ENCODE data around the gene AGPS. TPM values are rescaled to one million over a fixed set of nuclear protein-coding genes. Genes with fewer than 3 reads are reported as not detected.

Gene AGPS
- total and polyA plus RNA-seq, 2 donors, result 9.6 to 34.7 TPM

DNA sequence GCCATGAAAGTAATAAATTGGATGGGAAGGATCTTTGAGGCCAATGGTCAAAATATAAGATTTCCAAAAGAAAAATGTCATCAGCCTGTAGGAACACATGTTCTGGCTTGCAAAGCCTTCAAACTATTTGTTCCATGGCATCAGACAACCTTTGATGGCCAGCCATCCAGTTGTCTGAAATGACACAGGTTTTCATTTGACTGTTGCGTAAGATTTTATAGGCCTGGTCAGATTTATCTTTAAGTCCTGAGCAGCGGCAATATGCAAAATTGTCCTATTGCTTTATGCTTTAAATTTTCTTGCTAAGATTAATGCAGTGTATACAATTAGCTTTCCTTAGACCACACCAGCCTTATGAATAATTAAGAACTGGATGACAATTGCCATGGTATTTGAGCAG lies 167.1 kb downstream of the AGPS start:
- no peak overlapping the region for H3K4me3 ChIP-seq (ENCODE audit: low read length in 2 of 2)
- H3K36me3 ChIP-seq (ENCODE audit: control insufficient read depth in 2 of 2, insufficient read depth in 2 of 2, low read length in 1 of 2), result no peaks in the 10 kb centered on the region
- no peak for DNase-seq (ENCODE audit: low read depth in 6 of 9, low spot score in 9 of 9)
- no peaks in the 10 kb centered on the region for H3K4me1 ChIP-seq (ENCODE audit: control insufficient read depth in 2 of 2, insufficient read depth in 2 of 2, low read length in 2 of 2)
- H3K27ac ChIP-seq (ENCODE audit: low read depth in 1 of 2, low read length in 1 of 2), result no peak overlapping the region
- 98% methylated on average over 2 of the region's 2 CpGs for WGBS
- peaks cover 0 to 4% of the 10 kb centered on the region in 2 donors for H3K9me3 ChIP-seq (ENCODE audit: control insufficient read depth in 2 of 2, insufficient read depth in 1 of 2, low read length in 1 of 2)
- H3K27me3 ChIP-seq (ENCODE audit: control insufficient read depth in 2 of 2, insufficient read depth in 1 of 2, low read length in 1 of 2), result no peaks in the 10 kb centered on the region

- Histone ChIP-seq H3K27ac (ENCODE audit: low read depth in 1 of 2, low read length in 1 of 2) (no peak overlapping the region), H3K4me1 (ENCODE audit: control insufficient read depth in 2 of 2, insufficient read depth in 2 of 2, low read length in 2 of 2) (no peaks in the 10 kb centered on the region), H3K36me3 (ENCODE audit: control insufficient read depth in 2 of 2, insufficient read depth in 2 of 2, low read length in 1 of 2) (no peaks in the 10 kb centered on the region), H3K9me3 (ENCODE audit: control insufficient read depth in 2 of 2, insufficient read depth in 1 of 2, low read length in 1 of 2) (no peaks in the 10 kb centered on the region), H3K4me3 (ENCODE audit: low read length in 2 of 2) (no peak overlapping the region), H3K27me3 (ENCODE audit: control insufficient read depth in 2 of 2, insufficient read depth in 1 of 2, low read length in 1 of 2) (no peaks in the 10 kb centered on the region)
- WGBS, result 44% methylated on average over 1 of the region's 1 CpG
- no peak for DNase-seq (ENCODE audit: low read depth in 6 of 9, low spot score in 9 of 9)
Observed at GRCh38 chr2:177568390-177568789, 175.8 kb downstream of the AGPS start.

DNA sequence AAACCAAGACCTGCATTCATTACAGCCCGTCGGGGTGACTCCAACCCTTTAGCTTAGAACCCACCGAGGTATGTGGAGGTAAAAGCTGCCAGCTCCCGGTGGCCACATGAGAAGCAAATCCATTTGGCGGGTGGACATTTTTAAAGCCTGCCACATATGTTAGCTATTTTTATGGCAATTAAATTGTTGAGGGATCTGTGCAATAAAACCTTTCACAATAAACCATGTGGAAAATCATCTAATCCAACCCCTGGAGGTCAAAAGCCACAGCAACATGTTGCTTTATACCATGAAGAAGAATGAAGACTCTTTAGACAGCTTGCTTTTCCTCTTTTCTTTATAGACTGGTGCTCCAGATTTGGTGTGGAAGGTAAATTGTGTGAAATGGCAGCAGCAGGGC lies 176.3 kb downstream of the AGPS start:
- Histone ChIP-seq H3K4me1 (ENCODE audit: control insufficient read depth in 2 of 2, insufficient read depth in 2 of 2, low read length in 2 of 2) (no peaks in the 10 kb centered on the region), H3K4me3 (ENCODE audit: low read length in 2 of 2) (no peak overlapping the region), H3K27ac (ENCODE audit: low read depth in 1 of 2, low read length in 1 of 2) (no peak overlapping the region), H3K36me3 (ENCODE audit: control insufficient read depth in 2 of 2, insufficient read depth in 2 of 2, low read length in 1 of 2) (no peaks in the 10 kb centered on the region), H3K9me3 (ENCODE audit: control insufficient read depth in 2 of 2, insufficient read depth in 1 of 2, low read length in 1 of 2) (no peaks in the 10 kb centered on the region), H3K27me3 (ENCODE audit: control insufficient read depth in 2 of 2, insufficient read depth in 1 of 2, low read length in 1 of 2) (no peaks in the 10 kb centered on the region)
- no peak for DNase-seq (ENCODE audit: low read depth in 6 of 9, low spot score in 9 of 9)
- 98% methylated on average over 5 of the region's 5 CpGs for WGBS

GRCh38 chr2:177572236-177572671 lies 179.7 kb downstream of the AGPS start:
- no peak for DNase-seq (ENCODE audit: low read depth in 6 of 9, low spot score in 9 of 9)
- Histone ChIP-seq H3K27ac (ENCODE audit: low read depth in 1 of 2, low read length in 1 of 2) (no peak overlapping the region), H3K4me1 (ENCODE audit: control insufficient read depth in 2 of 2, insufficient read depth in 2 of 2, low read length in 2 of 2) (no peaks in the 10 kb centered on the region), H3K36me3 (ENCODE audit: control insufficient read depth in 2 of 2, insufficient read depth in 2 of 2, low read length in 1 of 2) (no peaks in the 10 kb centered on the region), H3K4me3 (ENCODE audit: low read length in 2 of 2) (no peak overlapping the region), H3K9me3 (ENCODE audit: control insufficient read depth in 2 of 2, insufficient read depth in 1 of 2, low read length in 1 of 2) (no peaks in the 10 kb centered on the region), H3K27me3 (ENCODE audit: control insufficient read depth in 2 of 2, insufficient read depth in 1 of 2, low read length in 1 of 2) (no peaks in the 10 kb centered on the region)
- WGBS, result 87% methylated on average over 2 of the region's 2 CpGs

DNA sequence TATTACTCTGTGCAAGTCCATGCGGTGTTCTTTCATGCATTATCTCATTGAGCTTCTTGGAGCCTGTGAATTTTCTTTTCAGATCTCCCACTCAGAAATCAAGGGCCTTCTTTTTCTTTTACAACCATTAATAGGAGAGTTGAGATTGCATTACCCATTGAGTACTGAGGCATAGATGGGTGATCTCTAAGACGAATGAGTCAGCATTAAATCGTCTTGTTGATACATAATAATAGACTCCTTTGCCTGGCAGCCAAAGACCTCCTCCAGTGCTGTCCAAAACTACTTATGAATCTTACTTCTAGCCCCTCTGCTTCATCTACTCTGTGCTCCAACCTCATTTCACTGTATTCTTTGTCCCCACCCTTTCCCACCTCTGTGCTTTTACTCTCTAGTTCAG lies 180.5 kb downstream of the AGPS start:
- 86% methylated on average over 3 of the region's 3 CpGs for WGBS
- DNase-seq (ENCODE audit: low read depth in 6 of 9, low spot score in 9 of 9), result no peak
- H3K27ac ChIP-seq (ENCODE audit: low read depth in 1 of 2, low read length in 1 of 2), result no peak overlapping the region
- no peaks in the 10 kb centered on the region for H3K4me1 ChIP-seq (ENCODE audit: control insufficient read depth in 2 of 2, insufficient read depth in 2 of 2, low read length in 2 of 2)
- no peaks in the 10 kb centered on the region for H3K9me3 ChIP-seq (ENCODE audit: control insufficient read depth in 2 of 2, insufficient read depth in 1 of 2, low read length in 1 of 2)
- no peak overlapping the region for H3K4me3 ChIP-seq (ENCODE audit: low read length in 2 of 2)
- no peaks in the 10 kb centered on the region for H3K27me3 ChIP-seq (ENCODE audit: control insufficient read depth in 2 of 2, insufficient read depth in 1 of 2, low read length in 1 of 2)
- no peaks in the 10 kb centered on the region for H3K36me3 ChIP-seq (ENCODE audit: control insufficient read depth in 2 of 2, insufficient read depth in 2 of 2, low read length in 1 of 2)

DNA sequence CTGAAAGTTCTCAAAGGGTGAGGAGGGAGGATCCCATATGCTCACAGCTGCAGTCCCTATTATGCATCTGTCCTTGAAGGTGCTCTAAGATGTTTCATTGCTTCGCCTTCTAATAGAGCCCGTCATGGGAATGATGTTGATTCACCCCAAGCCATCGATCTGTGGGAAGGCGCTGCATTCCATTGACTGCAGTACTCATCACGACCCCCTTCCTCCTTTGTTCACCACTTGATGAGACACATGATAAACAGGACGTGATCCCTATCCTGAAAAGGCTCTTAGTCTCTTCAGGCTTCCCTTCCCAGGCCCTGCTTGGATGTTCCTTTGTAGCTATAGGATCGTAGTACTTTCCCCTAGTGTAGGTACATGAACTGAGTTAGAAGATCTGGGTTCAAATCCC lies 181.8 kb downstream of the AGPS start:
- no peaks in the 10 kb centered on the region for H3K27me3 ChIP-seq (ENCODE audit: control insufficient read depth in 2 of 2, insufficient read depth in 1 of 2, low read length in 1 of 2)
- no peaks in the 10 kb centered on the region for H3K36me3 ChIP-seq (ENCODE audit: control insufficient read depth in 2 of 2, insufficient read depth in 2 of 2, low read length in 1 of 2)
- 96% methylated on average over 7 of the region's 7 CpGs for WGBS
- H3K27ac ChIP-seq (ENCODE audit: low read depth in 1 of 2, low read length in 1 of 2), result no peak overlapping the region
- no peaks in the 10 kb centered on the region for H3K9me3 ChIP-seq (ENCODE audit: control insufficient read depth in 2 of 2, insufficient read depth in 1 of 2, low read length in 1 of 2)
- DNase-seq (ENCODE audit: low read depth in 6 of 9, low spot score in 9 of 9), result no peak
- no peak overlapping the region for H3K4me3 ChIP-seq (ENCODE audit: low read length in 2 of 2)
- no peaks in the 10 kb centered on the region for H3K4me1 ChIP-seq (ENCODE audit: control insufficient read depth in 2 of 2, insufficient read depth in 2 of 2, low read length in 2 of 2)

GRCh38 chr2:177575358-177575757 lies 182.8 kb downstream of the AGPS start:
- WGBS, result 98% methylated on average over 2 of the region's 2 CpGs
- Histone ChIP-seq H3K4me1 (ENCODE audit: control insufficient read depth in 2 of 2, insufficient read depth in 2 of 2, low read length in 2 of 2) (no peaks in the 10 kb centered on the region), H3K27ac (ENCODE audit: low read depth in 1 of 2, low read length in 1 of 2) (no peak overlapping the region), H3K27me3 (ENCODE audit: control insufficient read depth in 2 of 2, insufficient read depth in 1 of 2, low read length in 1 of 2) (no peaks in the 10 kb centered on the region), H3K36me3 (ENCODE audit: control insufficient read depth in 2 of 2, insufficient read depth in 2 of 2, low read length in 1 of 2) (no peaks in the 10 kb centered on the region), H3K4me3 (ENCODE audit: low read length in 2 of 2) (no peak overlapping the region), H3K9me3 (ENCODE audit: control insufficient read depth in 2 of 2, insufficient read depth in 1 of 2, low read length in 1 of 2) (no peaks in the 10 kb centered on the region)
- no peak for DNase-seq (ENCODE audit: low read depth in 6 of 9, low spot score in 9 of 9)

- no peaks in the 10 kb centered on the region for H3K27me3 ChIP-seq (ENCODE audit: control insufficient read depth in 2 of 2, insufficient read depth in 1 of 2, low read length in 1 of 2)
- H3K4me1 ChIP-seq (ENCODE audit: control insufficient read depth in 2 of 2, insufficient read depth in 2 of 2, low read length in 2 of 2), result no peaks in the 10 kb centered on the region
- H3K4me3 ChIP-seq (ENCODE audit: low read length in 2 of 2), result no peak overlapping the region
- H3K27ac ChIP-seq (ENCODE audit: low read depth in 1 of 2, low read length in 1 of 2), result no peak overlapping the region
- no peaks in the 10 kb centered on the region for H3K9me3 ChIP-seq (ENCODE audit: control insufficient read depth in 2 of 2, insufficient read depth in 1 of 2, low read length in 1 of 2)
- H3K36me3 ChIP-seq (ENCODE audit: control insufficient read depth in 2 of 2, insufficient read depth in 2 of 2, low read length in 1 of 2), result no peaks in the 10 kb centered on the region
- WGBS, result 93% methylated on average over 1 of the region's 1 CpG
- no peak for DNase-seq (ENCODE audit: low read depth in 6 of 9, low spot score in 9 of 9)
Observed at GRCh38 chr2:177577075-177577474, 184.5 kb downstream of the AGPS start.

- 95% methylated on average over 3 of the region's 3 CpGs for WGBS
- no peak for DNase-seq (ENCODE audit: low read depth in 6 of 9, low spot score in 9 of 9)
- Histone ChIP-seq H3K4me1 (ENCODE audit: control insufficient read depth in 2 of 2, insufficient read depth in 2 of 2, low read length in 2 of 2) (no peaks in the 10 kb centered on the region), H3K36me3 (ENCODE audit: control insufficient read depth in 2 of 2, insufficient read depth in 2 of 2, low read length in 1 of 2) (no peaks in the 10 kb centered on the region), H3K4me3 (ENCODE audit: low read length in 2 of 2) (no peak overlapping the region), H3K27ac (ENCODE audit: low read depth in 1 of 2, low read length in 1 of 2) (no peak overlapping the region), H3K27me3 (ENCODE audit: control insufficient read depth in 2 of 2, insufficient read depth in 1 of 2, low read length in 1 of 2) (no peaks in the 10 kb centered on the region), H3K9me3 (ENCODE audit: control insufficient read depth in 2 of 2, insufficient read depth in 1 of 2, low read length in 1 of 2) (no peaks in the 10 kb centered on the region)
Observed at GRCh38 chr2:177578454-177578853, 185.9 kb downstream of the AGPS start.

DNA sequence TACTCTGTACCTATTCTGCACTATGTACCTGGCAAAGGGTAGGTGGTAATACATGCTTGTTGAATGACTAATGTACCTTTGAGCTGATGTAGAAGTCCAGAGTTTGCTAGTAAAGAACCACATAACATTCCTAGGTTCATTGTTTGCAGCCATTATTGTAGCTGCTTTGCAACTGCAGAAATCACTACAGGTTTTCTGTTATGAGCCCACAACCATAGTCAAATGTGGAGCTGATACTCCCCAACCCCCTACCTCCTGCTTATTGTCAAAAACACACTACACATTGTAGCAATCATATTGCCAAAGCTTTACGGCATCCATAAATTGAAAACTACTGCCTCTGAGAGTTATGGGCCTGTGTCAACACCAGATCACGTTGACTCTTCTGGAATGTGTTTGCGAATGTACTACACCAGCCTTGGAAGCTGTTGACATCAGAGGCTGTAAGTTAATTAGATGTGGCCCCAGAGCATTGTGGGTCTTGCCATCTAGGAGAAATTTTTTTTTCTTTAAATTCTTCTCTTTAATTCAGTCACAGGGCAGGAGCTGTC lies 187.0 kb downstream of the AGPS start:
- H3K36me3 ChIP-seq (ENCODE audit: control insufficient read depth in 2 of 2, insufficient read depth in 2 of 2, low read length in 1 of 2), result no peaks in the 10 kb centered on the region
- WGBS, result 97% methylated on average over 3 of the region's 3 CpGs
- no peaks in the 10 kb centered on the region for H3K4me1 ChIP-seq (ENCODE audit: control insufficient read depth in 2 of 2, insufficient read depth in 2 of 2, low read length in 2 of 2)
- no peaks in the 10 kb centered on the region for H3K9me3 ChIP-seq (ENCODE audit: control insufficient read depth in 2 of 2, insufficient read depth in 1 of 2, low read length in 1 of 2)
- H3K4me3 ChIP-seq (ENCODE audit: low read length in 2 of 2), result no peak overlapping the region
- no peak for DNase-seq (ENCODE audit: low read depth in 6 of 9, low spot score in 9 of 9)
- H3K27ac ChIP-seq (ENCODE audit: low read depth in 1 of 2, low read length in 1 of 2), result no peak overlapping the region
- no peaks in the 10 kb centered on the region for H3K27me3 ChIP-seq (ENCODE audit: control insufficient read depth in 2 of 2, insufficient read depth in 1 of 2, low read length in 1 of 2)

Data from thymus (tissue), 11 donors.